Transverse colon (tissue), 4 donors: ENCODE data around the gene WWOX.

Experiments
- CTCF ChIP-seq, 5 experiments: fragments of 200-600 bp in 3 of 5; fragments of 450-650 bp in 2 of 5; sonication (generic) in 3 of 5; IDR thresholded peaks; 1 replicate in 2 of 5; 2 replicates in 3 of 5; pipeline ENCODE4 v1.5.1; 2016 to 2017; ENCODE audit warnings: antibody characterized with exemption in 5 of 5, inconsistent platforms in 3 of 5, mild to moderate bottlenecking in 2 of 5, moderate library complexity in 1 of 5
- POLR2A ChIP-seq: fragments of 450-650 bp; IDR thresholded peaks from one replicate; pipeline ENCODE4 v1.6.1; 2016; ENCODE audit warnings: antibody characterized with exemption, mild to moderate bottlenecking, moderate library complexity
- POLR2AphosphoS5 ChIP-seq, 3 donors: sonication (generic); formaldehyde crosslinking; IDR thresholded peaks; one replicate each; pipeline ENCODE4 v1.6.1; 2016; ENCODE audit warnings: antibody characterized with exemption in 3 of 3

GRCh38 chr16:79013930-79014660, 914.6 kb downstream of the WWOX start:
- TF ChIP-seq CTCF (IDR thresholded peaks at IDR 0.05): no peak
- TF ChIP-seq POLR2AphosphoS5 (IDR thresholded peaks at IDR 0.05): no peak
- no peak for TF ChIP-seq POLR2A
